GM18511 (cell line): ENCODE results near the gene PALM.

Experiments
- ATAC-seq: cut with Tn5 transposase; IDR thresholded peaks from one replicate; pipeline ENCODE4 v1.9.1; 2021; ENCODE audit warnings: mild to moderate bottlenecking, moderate library complexity; ENCODE audit not compliant: unreplicated experiment

PALM gene

GRCh38 chr19:778910-779653, 70.3 kb downstream of the PALM start:
- ATAC-seq: no peak

DNA sequence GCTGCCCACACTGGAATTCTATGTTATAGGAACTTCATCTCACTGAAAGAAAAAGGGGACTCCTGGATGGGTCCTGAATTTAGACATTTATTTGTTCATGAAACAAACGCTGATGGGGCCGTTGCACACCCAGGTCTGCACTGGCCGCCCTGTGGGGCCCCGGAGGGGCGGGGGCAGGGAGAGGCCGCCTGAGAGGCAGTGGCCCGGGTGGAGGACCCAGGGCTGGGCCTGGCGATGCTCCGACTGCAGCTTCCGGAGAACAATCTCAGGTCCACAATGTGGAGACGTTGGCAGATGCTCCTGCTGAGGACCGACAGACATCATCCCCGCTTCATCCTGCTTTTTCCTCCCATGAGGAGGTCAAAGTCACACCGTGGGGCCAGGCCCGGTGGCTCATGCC, 72.2 kb downstream of the PALM start:
- no peak for ATAC-seq

GRCh38 chr19:781800-782184, 73.1 kb downstream of the PALM start:
- ATAC-seq: no peak

- ATAC-seq: no peak
Observed at GRCh38 chr19:782185-782877, 73.6 kb downstream of the PALM start.

- ATAC-seq: no peak
Observed at GRCh38 chr19:782878-783668, 74.3 kb downstream of the PALM start.

- no peak for ATAC-seq
Observed at GRCh38 chr19:784541-784940, 75.8 kb downstream of the PALM start.

DNA sequence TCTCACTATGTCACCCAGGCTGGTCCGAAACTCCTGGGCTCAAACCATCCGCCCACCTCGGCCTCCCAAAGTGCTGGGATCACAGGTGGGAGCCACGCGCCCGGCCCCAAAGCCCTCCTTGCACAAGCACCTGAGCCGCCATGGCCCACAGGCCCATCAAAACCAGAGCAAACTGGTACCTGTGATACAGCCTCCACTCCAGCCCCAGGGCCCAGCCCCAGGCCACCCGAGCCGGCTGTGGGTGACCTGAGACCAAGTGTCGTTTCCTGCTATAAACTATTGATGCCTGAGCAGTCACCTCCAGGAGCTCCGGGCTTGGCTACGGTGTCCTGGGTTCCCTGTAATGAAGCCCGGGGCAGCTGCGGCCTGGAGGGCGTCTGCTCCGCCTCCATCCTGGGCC, 78.8 kb downstream of the PALM start:
- ATAC-seq: no peak

- no peak for ATAC-seq
Observed at GRCh38 chr19:788686-788982, 79.9 kb downstream of the PALM start.

DNA sequence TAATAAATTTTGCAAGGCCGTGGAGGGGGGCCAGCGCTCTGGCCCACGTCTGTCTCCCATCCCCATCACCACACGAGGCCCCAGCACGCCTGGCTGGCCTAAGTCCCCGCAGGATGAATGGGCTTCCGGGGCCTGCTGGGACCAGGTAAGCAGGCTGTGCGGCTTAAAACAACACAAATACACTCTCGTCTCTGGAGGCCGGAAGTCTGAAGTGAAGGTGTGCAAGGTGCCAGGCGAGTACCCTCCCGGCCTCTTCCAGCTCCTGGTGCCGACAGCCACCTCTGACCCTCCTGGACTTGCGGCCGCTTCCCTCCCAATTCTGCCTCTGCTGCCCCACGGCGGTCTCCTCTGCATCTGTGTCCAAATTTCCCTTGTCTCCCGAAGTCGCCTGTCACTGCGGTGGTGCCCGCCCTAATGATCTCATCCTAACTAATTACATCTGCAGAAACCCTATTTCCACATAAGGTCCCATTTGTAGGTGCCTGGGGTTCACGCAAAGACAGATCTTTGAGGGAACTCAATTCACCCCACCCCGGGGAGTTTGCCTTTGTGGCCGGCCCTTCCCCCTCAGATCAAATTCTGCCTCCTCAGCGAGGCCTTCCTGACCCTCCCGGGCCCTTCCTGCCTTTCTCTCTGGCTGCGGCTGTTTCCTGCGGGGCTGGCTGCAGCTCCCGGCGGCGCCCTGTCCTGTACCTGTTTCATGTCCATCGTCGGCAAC, 80.4 kb downstream of the PALM start:
- no peak for ATAC-seq

- ATAC-seq: no peak
Observed at GRCh38 chr19:789701-790060, 80.9 kb downstream of the PALM start.

- ATAC-seq: no peak
Observed at GRCh38 chr19:791007-791566, 82.4 kb downstream of the PALM start.

GRCh38 chr19:791567-792305, 83.0 kb downstream of the PALM start:
- no peak for ATAC-seq

GRCh38 chr19:792306-792885, 83.7 kb downstream of the PALM start:
- ATAC-seq: no peak

DNA sequence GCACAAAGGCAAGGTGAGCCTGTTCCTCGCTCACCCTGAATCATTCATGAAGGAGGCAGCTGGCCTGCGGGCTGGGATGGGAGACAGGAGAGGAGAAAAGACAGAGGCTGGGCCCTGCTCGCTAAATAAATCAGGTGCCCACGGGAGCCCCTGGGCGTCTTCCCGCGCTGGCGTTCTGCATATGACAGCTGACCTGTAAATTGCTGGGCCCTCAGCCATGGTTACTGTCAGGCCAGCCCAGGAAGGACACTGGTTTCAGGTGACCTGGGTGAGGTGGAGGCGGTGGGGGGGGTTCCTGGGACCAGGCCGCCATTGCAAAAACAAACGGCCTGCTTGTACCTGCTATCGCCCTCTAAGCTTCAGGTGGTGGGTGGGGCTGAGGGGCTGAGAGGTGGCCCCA, 85.1 kb downstream of the PALM start:
- ATAC-seq: no peak

DNA sequence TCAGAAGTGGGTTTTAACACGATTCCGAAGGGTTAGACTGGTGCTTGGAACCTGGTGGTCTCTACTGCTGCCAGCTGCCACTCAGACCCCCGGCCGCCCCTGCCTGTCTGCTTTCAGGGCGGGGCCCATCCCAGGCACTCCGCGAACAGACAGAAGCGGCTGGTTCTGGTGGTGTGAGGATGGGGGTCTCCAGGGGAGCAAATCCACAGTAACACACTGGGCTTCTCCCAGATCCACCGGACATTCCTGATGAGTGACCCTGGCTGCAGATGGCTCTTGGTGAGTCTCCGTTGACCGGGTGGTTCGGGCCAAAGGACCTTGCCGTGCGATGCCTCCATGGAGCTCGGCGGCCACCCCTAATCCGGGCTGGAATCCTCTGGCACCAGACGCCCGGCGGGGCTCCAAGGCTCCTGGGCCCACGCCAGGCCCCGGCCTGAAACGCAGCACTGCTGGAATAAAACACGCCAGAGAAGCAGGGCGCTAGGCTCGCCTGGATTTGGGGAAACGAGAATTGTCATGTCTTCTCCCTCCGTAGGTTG, 86.4 kb downstream of the PALM start:
- ATAC-seq: no peak

DNA sequence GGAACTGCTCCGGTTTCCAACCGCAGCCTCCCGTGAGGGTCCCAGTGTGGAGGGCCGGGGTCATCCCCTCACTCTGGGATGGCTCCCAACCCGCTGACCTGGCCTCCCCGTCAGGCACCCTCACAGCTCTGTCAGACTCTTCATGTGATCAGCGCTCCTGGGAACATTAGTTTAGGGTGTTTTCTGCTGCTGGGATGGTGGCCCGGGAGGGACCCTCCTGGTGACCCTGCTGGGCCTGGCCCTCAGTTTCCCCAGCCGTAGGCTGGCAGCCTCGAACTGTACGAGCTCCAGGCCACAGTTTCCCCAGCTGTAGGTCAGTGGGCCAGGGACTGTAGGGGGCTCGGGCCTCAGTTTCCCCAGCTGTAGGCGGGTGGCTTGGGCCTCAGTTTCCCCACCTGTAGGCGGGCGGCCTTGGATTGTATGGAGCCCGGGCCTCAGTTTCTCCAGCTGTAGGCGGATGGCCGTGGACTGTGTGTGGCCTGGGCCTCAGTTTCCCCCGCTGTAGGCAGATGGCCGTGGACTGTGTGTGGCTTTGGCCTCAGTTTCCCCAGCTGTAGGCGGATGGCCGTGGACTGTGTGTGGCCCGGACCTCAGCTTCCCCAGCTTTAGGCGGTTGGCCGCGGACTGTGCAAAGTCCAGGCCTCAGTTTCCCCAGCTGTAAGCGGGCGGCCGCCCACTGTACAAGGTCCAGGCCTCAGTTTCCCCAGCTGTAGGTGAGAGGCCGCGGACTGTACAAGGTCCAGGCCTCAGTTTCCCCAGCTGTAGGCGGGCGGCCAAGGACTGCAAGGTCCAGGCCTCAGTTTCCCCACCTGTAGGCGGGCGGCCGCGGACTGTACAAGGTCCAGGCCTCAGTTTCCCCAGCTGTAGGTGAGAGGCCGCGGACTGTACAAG, 87.2 kb downstream of the PALM start:
- no peak for ATAC-seq

GRCh38 chr19:796692-797527, 88.2 kb downstream of the PALM start, which contains the start of gene PTBP1:
Gene PTBP1, plus strand, starts transcription at chr19:797452. Its CDS starts 46 bp downstream, at chr19:797498.
- ATAC-seq: peak; percentile 81
